ENCODE results near the gene GAS2L3. TPM values are rescaled to one million over a fixed set of nuclear protein-coding genes. Genes with fewer than 3 reads are reported as not detected.
"Not testable (repeated sequence)": the region's sequence is repeated elsewhere in the genome, so short reads cannot be mapped to it uniquely, and the experiment has no call there.

Gene GAS2L3
- total RNA-seq, 4 donors from 2014 or later = 2.9 to 7.0 (median 4.3) TPM

DNA sequence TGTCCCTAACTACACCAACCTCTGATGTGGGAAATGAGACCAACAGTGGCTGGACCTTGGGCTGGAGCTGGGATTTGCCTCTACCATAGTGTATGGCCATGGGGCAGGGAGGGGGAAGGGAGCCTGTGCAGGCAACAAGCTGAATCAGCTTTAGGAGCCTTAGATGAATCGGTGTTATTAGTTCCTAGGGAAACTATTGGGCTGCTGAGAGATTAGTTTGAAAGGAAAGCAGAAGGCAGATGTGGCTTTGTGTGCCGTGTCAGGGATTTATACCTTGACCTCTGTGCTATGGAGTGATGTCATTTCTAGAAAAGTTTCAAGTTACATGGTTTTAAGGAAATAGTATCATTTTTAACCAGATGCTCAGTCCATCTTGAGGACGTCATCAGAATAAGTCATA is 19.5 kb upstream of the GAS2L3 start:
- intact Hi-C loops (cut with DNase I) = loop anchor here (5.0 kb wide), 1 partner anchor 322 kb away; no protein-coding TSS in a partner anchor
- Histone ChIP-seq H3K27me3 (no peaks in the 10 kb centered on the region), H3K4me3 (no peak overlapping the region), H3K4me1 (peaks cover 0 to 7% (median 3%) of the 10 kb centered on the region in 4 donors), H3K9me3 (no peaks in the 10 kb centered on the region), H3K36me3 (no peaks in the 10 kb centered on the region), H3K27ac (replicated peaks in 1 of 4) (no peak overlapping the region)
- TF ChIP-seq CTCF (IDR thresholded peaks at IDR 0.05) (no peak), EP300 (IDR thresholded peaks at IDR 0.05) (no peak), POLR2A (IDR thresholded peaks at IDR 0.05; ENCODE audit: low read depth) (no peak), POLR2AphosphoS5 (IDR thresholded peaks at IDR 0.05) (no peak)
- WGBS = 60% methylated on average over 3 of the region's 3 CpGs
- DNase-seq (ENCODE audit: extremely low spot score) = no peak

DNA sequence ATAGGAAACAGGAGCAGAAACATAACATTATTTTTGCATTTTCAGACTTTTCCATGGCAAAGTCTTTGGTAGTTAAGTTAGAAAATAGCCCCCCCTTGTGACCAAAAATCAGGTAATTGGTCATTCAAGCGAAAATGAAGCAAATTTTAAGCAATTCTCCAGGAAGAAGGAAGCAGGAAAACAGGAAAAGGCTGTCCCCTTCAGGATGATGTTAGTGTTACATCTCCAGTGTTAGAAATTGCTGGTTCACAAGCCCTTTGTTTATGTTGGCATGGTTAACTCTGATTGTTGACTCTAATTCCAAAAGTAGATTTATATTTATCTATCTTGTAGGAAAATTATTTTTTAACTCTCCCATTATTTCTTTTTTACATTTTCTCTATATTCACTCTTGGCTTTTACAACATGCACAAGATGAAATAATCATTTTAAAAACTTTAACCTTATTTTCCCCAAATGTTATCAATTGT is 18.8 kb upstream of the GAS2L3 start:
- no peaks in the 10 kb centered on the region for H3K27me3 ChIP-seq
- peaks cover 0 to 7% (median 3%) of the 10 kb centered on the region in 4 donors for H3K4me1 ChIP-seq
- WGBS = 0% methylated on average over 1 of the region's 1 CpG
- no peak overlapping the region for H3K27ac ChIP-seq (replicated peaks in 1 of 4)
- no peak for DNase-seq (ENCODE audit: extremely low spot score)
- intact Hi-C loops (cut with DNase I) = loop anchor here (5.0 kb wide), 2 partner anchors 202 to 322 kb away; no protein-coding TSS in a partner anchor
- no peak for TF ChIP-seq POLR2A (IDR thresholded peaks at IDR 0.05; ENCODE audit: low read depth)
- TF ChIP-seq CTCF (IDR thresholded peaks at IDR 0.05) = peak; percentile 70 to 83 (median 79)
- no peaks in the 10 kb centered on the region for H3K36me3 ChIP-seq
- no peak overlapping the region for H3K4me3 ChIP-seq
- H3K9me3 ChIP-seq = no peaks in the 10 kb centered on the region

DNA sequence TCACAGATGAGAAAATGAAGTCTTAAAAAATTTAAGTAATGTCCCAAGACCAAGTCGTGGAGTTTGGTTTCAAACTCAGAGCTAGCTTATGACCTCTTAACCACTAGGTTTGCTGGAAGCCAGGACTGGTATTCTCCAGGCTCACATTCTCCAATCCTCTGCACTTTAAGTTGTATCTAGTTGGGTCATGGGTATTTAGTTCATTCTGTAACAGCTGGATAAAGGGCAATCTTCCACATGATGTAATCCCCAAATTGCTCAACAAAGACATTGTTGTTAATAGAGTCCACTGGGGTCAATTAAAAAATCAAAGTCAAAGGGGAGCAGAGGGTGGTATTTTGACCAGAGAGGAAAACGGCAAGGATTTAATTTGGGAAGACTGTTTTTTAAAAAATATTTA is 17.8 kb upstream of the GAS2L3 start:
- no peak for DNase-seq (ENCODE audit: extremely low spot score)
- no peaks in the 10 kb centered on the region for H3K36me3 ChIP-seq
- H3K4me1 ChIP-seq = peaks cover 0 to 7% (median 3%) of the 10 kb centered on the region in 4 donors
- no peaks in the 10 kb centered on the region for H3K9me3 ChIP-seq
- no peak overlapping the region for H3K4me3 ChIP-seq
- intact Hi-C loops (cut with DNase I) = loop anchor here (5.0 kb wide), 1 partner anchor 203 kb away; no protein-coding TSS in a partner anchor
- H3K27me3 ChIP-seq = no peaks in the 10 kb centered on the region
- H3K27ac ChIP-seq (replicated peaks in 1 of 4) = no peak overlapping the region
- TF ChIP-seq EP300 (IDR thresholded peaks at IDR 0.05) (no peak), POLR2AphosphoS5 (IDR thresholded peaks at IDR 0.05) (no peak)
- WGBS = 65% methylated on average over 2 of the region's 2 CpGs

DNA sequence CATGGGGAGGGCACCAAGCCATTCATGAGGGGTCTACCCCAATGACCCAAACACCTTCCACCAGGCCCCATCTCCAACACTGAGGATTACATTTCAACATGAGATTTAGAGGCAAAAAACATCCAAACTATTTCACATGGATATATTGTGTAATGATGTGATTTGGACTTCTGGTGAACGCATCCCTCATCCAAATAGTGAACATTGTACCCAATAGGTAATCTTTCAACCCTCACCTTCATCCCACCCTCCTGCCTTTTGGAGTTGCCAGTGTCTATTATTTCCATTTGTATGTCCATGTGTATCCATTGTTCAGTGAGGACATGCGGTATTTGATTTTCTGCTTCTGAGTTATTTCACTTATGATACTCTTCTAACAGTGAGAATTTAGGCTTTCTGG is 16.1 kb upstream of the GAS2L3 start:
- intact Hi-C loops (cut with DNase I) = loop anchor here (5.0 kb wide), 1 partner anchor 205 kb away; no protein-coding TSS in a partner anchor
- no peaks in the 10 kb centered on the region for H3K27me3 ChIP-seq
- TF ChIP-seq POLR2AphosphoS5 (IDR thresholded peaks at IDR 0.05) (no peak), CTCF (IDR thresholded peaks at IDR 0.05) (no peak), POLR2A (IDR thresholded peaks at IDR 0.05; ENCODE audit: low read depth) (no peak)
- no peak for DNase-seq (ENCODE audit: extremely low spot score)
- peaks cover 0 to 7% (median 3%) of the 10 kb centered on the region in 4 donors for H3K4me1 ChIP-seq
- H3K27ac ChIP-seq (replicated peaks in 1 of 4) = no peak overlapping the region
- no peak overlapping the region for H3K4me3 ChIP-seq
- H3K9me3 ChIP-seq = no peaks in the 10 kb centered on the region
- no peaks in the 10 kb centered on the region for H3K36me3 ChIP-seq
- WGBS = 95% methylated on average over 2 of the region's 2 CpGs

GRCh38 chr12:100559261-100559660 is 14.2 kb upstream of the GAS2L3 start:
- not testable (repeated sequence) for H3K9me3 ChIP-seq; H3K27ac ChIP-seq (replicated peaks in 1 of 4); DNase-seq (ENCODE audit: extremely low spot score); H3K4me3 ChIP-seq; H3K27me3 ChIP-seq; H3K4me1 ChIP-seq; H3K36me3 ChIP-seq
- 94% methylated on average over 10 of the region's 21 CpGs for WGBS
- intact Hi-C loops (cut with DNase I) = loop anchor here (5.0 kb wide), 1 partner anchor 207 kb away; no protein-coding TSS in a partner anchor

GRCh38 chr12:100564090-100564489 is 9.4 kb upstream of the GAS2L3 start:
- WGBS = 47% methylated on average over 2 of the region's 2 CpGs
- H3K27ac ChIP-seq (replicated peaks in 1 of 4) = no peak overlapping the region
- TF ChIP-seq EP300 (IDR thresholded peaks at IDR 0.05) (no peak), POLR2A (IDR thresholded peaks at IDR 0.05; ENCODE audit: low read depth) (no peak), CTCF (IDR thresholded peaks at IDR 0.05) (no peak), POLR2AphosphoS5 (IDR thresholded peaks at IDR 0.05) (no peak)
- DNase-seq (ENCODE audit: extremely low spot score) = no peak
- H3K36me3 ChIP-seq = no peaks in the 10 kb centered on the region
- H3K4me1 ChIP-seq = peaks cover 0 to 7% (median 0%) of the 10 kb centered on the region in 4 donors
- H3K27me3 ChIP-seq = no peaks in the 10 kb centered on the region
- intact Hi-C loops (cut with DNase I) = no loop called here
- no peaks in the 10 kb centered on the region for H3K9me3 ChIP-seq
- no peak overlapping the region for H3K4me3 ChIP-seq

Data from esophagus muscularis mucosa (tissue), 4 donors.